K562 (cell line): ENCODE data around the gene ANKRD13B. TPM values are rescaled to one million over a fixed set of nuclear protein-coding genes. Genes with fewer than 3 reads are reported as not detected.

ENCODE experiments used
- CBFB ChIP-seq: sonication (generic); formaldehyde crosslinking; IDR thresholded peaks from 2 replicates; pipeline ENCODE4 v1.4.0; 2020; ENCODE audit warnings: mild to moderate bottlenecking, missing genetic modification reagents
- ESRRA ChIP-seq: fragments of 450-650 bp; IDR thresholded peaks from 2 replicates; pipeline ENCODE4 v1.6.1; 2014; ENCODE audit warnings: low read depth, mild to moderate bottlenecking, moderate library complexity, borderline replicate concordance
- RB1 ChIP-seq: fragments of 450-650 bp; IDR thresholded peaks from 2 replicates; pipeline ENCODE4 v1.6.1; 2017; ENCODE audit warnings: low read depth, mild to moderate bottlenecking
- RBM22 ChIP-seq: fragments of 200-400 bp; formaldehyde crosslinking; IDR thresholded peaks from 2 replicates; pipeline ENCODE4 v1.6.1; 2018; ENCODE audit warnings: low read length, low read depth; ENCODE audit not compliant: poor library complexity, severe bottlenecking
- SP2 ChIP-seq: IDR thresholded peaks from 2 replicates; pipeline ENCODE4 v1.6.1; 2011; ENCODE audit warnings: mild to moderate bottlenecking, low read depth, low read length, moderate library complexity; ENCODE audit not compliant: poor library complexity, severe bottlenecking; ENCODE audit errors: extremely low read depth
- TAF1 ChIP-seq: IDR thresholded peaks from 2 replicates; pipeline ENCODE4 v1.6.1; 2011; ENCODE audit warnings: mild to moderate bottlenecking, low read length, moderate library complexity; ENCODE audit not compliant: insufficient read depth, control insufficient read depth, severe bottlenecking; ENCODE audit errors: extremely low read depth
- YY1 ChIP-seq, 3 experiments: IDR thresholded peaks; 2 replicates each; pipeline ENCODE4 v1.6.1; 2011; ENCODE audit warnings: low read length in 2 of 3, mild to moderate bottlenecking in 2 of 3, moderate library complexity in 2 of 3, borderline replicate concordance in 1 of 3, control low read depth in 1 of 3, low read depth in 1 of 3; ENCODE audit not compliant: insufficient read depth in 3 of 3, insufficient replicate concordance in 2 of 3, control insufficient read depth in 1 of 3, insufficient read length in 1 of 3; ENCODE audit errors: extremely low read depth in 1 of 3
- ZBTB7A ChIP-seq: IDR thresholded peaks from 2 replicates; pipeline ENCODE4 v1.6.1; 2011; ENCODE audit warnings: low read depth, mild to moderate bottlenecking, low read length, moderate library complexity, borderline replicate concordance; ENCODE audit not compliant: control insufficient read depth
- polyA plus RNA-seq, 8 experiments: library from polyadenylated mRNA; depleted of rRNA in 4 of 8; stranded (reverse) in 5 of 8; unstranded in 3 of 8; fragments of >200 nt; fragmentation: Nextera tagmentation in 2 of 8; fragmentation: Illumina TruSeq in 1 of 8; extraction: Ambion mirVana in 2 of 8; extraction: Trizol in 1 of 8; gene quantifications; 2 replicates each; pipeline versions ENCODE4 v1.2.1 to v1.2.3, GENCODE V29; 2011 to 2014; ENCODE audit warnings: inconsistent platforms in 1 of 8, missing spikeins in 1 of 8
- total RNA-seq, 7 experiments: library from RNA; depleted of rRNA in 6 of 7; stranded (reverse); fragments of >200 nt in 6 of 7; fragmentation: Illumina TruSeq in 2 of 7; extraction: Trizol in 2 of 7; gene quantifications; 2 replicates each; pipeline versions ENCODE4 v1.2.1 to v1.2.3, GENCODE V29; 2011 to 2021; ENCODE audit warnings: low replicate concordance in 1 of 7
- TF ChIP-seq, protein P1 (sequence below): IDR thresholded peaks from 2 replicates; pipeline ENCODE4 v1.6.1; 2011; ENCODE audit warnings: borderline replicate concordance, low read depth, mild to moderate bottlenecking, moderate library complexity, low read length; ENCODE audit not compliant: insufficient read depth, poor library complexity, severe bottlenecking
- TF ChIP-seq, protein P2 (sequence below): fragments of 250-450 bp; sonication (Bioruptor Pico); IDR thresholded peaks from 2 replicates; pipeline ENCODE4 v1.5.0; 2022; ENCODE audit warnings: mild to moderate bottlenecking
- TF ChIP-seq, protein P3 (sequence below): fragments of 250-450 bp; sonication (Bioruptor Pico); IDR thresholded peaks from 2 replicates; pipeline ENCODE4 v1.8.0; 2021; ENCODE audit warnings: moderate library complexity, mild to moderate bottlenecking, inconsistent platforms
- TF ChIP-seq, protein P4 (sequence below): sonication (generic); formaldehyde crosslinking; IDR thresholded peaks from 2 replicates; pipeline ENCODE4 v1.8.1; 2023; ENCODE audit warnings: mild to moderate bottlenecking, missing genetic modification reagents
- TF ChIP-seq, protein P5 (sequence below), 2 experiments: IDR thresholded peaks in 1 of 2; conservative IDR thresholded peaks in 1 of 2; 2 replicates each; pipeline ENCODE4 v1.6.1; 2016; ENCODE audit warnings: low read depth in 2 of 2, mild to moderate bottlenecking in 1 of 2, missing compliant biosample characterization in 1 of 2, missing genetic modification characterization in 1 of 2, moderate library complexity in 1 of 2

Gene ANKRD13B
- total and polyA plus RNA-seq, 9 of the 15 experiments (the other 6 are each of a cell fraction or from before 2014, with no cell fraction given), result 0.15 to 28.1 (median 4.6) TPM

DNA sequence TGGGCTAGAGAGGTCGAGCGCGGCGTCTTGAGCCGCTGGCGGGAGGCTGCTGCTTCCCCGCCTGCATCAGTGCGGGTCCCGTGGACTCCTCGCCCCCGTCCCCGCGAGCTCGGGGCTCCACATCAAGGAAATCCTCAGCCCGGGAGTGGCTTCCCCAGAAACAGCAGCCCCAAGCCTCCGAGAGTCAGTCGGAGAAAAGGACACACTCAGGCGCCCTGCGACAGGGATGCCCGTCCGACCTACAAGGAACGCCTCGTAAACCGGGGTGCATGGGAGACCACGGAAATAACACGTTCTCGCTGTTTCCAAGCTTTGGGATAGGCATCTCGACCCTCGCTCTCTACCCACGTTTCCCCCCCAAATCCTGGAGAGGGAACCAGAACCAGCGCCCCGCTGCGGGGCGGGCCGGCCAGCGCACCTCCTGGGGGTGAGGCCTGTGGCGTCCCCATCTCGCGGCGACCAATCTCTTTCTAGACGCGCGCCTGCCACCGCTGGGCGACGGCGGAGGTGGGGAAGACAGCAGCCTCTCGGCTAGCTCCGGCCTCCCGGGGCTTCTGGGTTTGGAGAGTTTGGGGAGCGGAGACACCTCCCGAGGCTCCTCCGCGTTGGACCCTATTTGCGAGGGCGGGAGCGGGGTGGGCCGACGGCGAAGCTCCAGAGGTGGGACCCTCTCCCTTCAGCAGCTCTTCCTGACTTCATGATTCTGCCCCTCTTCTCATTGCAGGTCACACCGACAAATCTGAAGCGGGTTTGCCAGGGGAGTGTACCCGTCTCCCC lies 25.2 kb upstream of the ANKRD13B start (continued):
- TF ChIP-seq, protein P1, sequence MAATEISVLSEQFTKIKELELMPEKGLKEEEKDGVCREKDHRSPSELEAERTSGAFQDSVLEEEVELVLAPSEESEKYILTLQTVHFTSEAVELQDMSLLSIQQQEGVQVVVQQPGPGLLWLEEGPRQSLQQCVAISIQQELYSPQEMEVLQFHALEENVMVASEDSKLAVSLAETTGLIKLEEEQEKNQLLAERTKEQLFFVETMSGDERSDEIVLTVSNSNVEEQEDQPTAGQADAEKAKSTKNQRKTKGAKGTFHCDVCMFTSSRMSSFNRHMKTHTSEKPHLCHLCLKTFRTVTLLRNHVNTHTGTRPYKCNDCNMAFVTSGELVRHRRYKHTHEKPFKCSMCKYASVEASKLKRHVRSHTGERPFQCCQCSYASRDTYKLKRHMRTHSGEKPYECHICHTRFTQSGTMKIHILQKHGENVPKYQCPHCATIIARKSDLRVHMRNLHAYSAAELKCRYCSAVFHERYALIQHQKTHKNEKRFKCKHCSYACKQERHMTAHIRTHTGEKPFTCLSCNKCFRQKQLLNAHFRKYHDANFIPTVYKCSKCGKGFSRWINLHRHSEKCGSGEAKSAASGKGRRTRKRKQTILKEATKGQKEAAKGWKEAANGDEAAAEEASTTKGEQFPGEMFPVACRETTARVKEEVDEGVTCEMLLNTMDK, result peak; percentile 72
- no peak for TF ChIP-seq SP2
- TF ChIP-seq RBM22, result peak; percentile 49
- TF ChIP-seq, protein P2, sequence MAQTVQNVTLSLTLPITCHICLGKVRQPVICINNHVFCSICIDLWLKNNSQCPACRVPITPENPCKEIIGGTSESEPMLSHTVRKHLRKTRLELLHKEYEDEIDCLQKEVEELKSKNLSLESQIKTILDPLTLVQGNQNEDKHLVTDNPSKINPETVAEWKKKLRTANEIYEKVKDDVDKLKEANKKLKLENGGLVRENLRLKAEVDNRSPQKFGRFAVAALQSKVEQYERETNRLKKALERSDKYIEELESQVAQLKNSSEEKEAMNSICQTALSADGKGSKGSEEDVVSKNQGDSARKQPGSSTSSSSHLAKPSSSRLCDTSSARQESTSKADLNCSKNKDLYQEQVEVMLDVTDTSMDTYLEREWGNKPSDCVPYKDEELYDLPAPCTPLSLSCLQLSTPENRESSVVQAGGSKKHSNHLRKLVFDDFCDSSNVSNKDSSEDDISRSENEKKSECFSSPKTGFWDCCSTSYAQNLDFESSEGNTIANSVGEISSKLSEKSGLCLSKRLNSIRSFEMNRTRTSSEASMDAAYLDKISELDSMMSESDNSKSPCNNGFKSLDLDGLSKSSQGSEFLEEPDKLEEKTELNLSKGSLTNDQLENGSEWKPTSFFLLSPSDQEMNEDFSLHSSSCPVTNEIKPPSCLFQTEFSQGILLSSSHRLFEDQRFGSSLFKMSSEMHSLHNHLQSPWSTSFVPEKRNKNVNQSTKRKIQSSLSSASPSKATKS (CRISPR knock-in tag), result no peak
- peak in 1 of 3 experiments; percentile 14 for TF ChIP-seq YY1 (IDR thresholded peaks at IDR 0.05; ENCODE audit: borderline replicate concordance in 1 of 3, control insufficient read depth in 1 of 3, extremely low read depth in 1 of 3, insufficient read depth in 3 of 3, insufficient read length in 1 of 3, insufficient replicate concordance in 2 of 3, low read depth in 1 of 3, low read length in 2 of 3)
- TF ChIP-seq TAF1, result peak; percentile 30
- TF ChIP-seq ZBTB7A, result peak; percentile 69; the same call in 1 of the 2 replicates
- TF ChIP-seq, protein P3, sequence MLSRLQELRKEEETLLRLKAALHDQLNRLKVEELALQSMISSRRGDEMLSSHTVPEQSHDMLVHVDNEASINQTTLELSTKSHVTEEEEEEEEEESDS (CRISPR knock-in tag), result no peak
- TF ChIP-seq, protein P4, sequence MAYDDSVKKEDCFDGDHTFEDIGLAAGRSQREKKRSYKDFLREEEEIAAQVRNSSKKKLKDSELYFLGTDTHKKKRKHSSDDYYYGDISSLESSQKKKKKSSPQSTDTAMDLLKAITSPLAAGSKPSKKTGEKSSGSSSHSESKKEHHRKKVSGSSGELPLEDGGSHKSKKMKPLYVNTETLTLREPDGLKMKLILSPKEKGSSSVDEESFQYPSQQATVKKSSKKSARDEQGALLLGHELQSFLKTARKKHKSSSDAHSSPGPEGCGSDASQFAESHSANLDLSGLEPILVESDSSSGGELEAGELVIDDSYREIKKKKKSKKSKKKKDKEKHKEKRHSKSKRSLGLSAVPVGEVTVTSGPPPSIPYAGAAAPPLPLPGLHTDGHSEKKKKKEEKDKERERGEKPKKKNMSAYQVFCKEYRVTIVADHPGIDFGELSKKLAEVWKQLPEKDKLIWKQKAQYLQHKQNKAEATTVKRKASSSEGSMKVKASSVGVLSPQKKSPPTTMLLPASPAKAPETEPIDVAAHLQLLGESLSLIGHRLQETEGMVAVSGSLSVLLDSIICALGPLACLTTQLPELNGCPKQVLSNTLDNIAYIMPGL (CRISPR knock-in tag), result 0 out of 2 replicates have a peak, but pooled peaks have one; percentile 66
- no peak for TF ChIP-seq RB1
- TF ChIP-seq, protein P5, sequence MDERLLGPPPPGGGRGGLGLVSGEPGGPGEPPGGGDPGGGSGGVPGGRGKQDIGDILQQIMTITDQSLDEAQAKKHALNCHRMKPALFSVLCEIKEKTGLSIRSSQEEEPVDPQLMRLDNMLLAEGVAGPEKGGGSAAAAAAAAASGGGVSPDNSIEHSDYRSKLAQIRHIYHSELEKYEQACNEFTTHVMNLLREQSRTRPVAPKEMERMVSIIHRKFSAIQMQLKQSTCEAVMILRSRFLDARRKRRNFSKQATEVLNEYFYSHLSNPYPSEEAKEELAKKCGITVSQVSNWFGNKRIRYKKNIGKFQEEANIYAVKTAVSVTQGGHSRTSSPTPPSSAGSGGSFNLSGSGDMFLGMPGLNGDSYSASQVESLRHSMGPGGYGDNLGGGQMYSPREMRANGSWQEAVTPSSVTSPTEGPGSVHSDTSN (CRISPR knock-in tag; IDR thresholded peaks at IDR 0.05; ENCODE audit: low read depth), result no peak
- TF ChIP-seq, protein P5 (tag; conservative IDR thresholded peaks at IDR 0.05; ENCODE audit: low read depth), result no peak
- TF ChIP-seq CBFB (CRISPR knock-in tag), result no peak
- TF ChIP-seq ESRRA, result peak; percentile 12; the same call in 1 of the 2 replicates
